HS-27A (cell line): Measurements from ENCODE around the gene NOS1AP.

Experiments used
- DNase-seq: peaks from one replicate; pipeline ENCODE4 v3.0.0-alpha.2; 2012; ENCODE audit warnings: low read depth, missing footprints

NOS1AP gene

DNA sequence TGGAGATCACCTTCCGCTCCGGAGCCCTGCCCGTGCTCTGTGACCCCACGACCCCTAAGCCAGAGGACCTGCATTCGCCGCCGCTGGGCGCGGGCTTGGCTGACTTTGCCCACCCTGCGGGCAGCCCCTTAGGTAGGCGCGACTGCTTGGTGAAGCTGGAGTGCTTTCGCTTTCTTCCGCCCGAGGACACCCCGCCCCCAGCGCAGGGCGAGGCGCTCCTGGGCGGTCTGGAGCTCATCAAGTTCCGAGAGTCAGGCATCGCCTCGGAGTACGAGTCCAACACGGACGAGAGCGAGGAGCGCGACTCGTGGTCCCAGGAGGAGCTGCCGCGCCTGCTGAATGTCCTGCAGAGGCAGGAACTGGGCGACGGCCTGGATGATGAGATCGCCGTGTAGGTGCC is 297.6 kb downstream of the NOS1AP start:
- no peak for DNase-seq

DNA sequence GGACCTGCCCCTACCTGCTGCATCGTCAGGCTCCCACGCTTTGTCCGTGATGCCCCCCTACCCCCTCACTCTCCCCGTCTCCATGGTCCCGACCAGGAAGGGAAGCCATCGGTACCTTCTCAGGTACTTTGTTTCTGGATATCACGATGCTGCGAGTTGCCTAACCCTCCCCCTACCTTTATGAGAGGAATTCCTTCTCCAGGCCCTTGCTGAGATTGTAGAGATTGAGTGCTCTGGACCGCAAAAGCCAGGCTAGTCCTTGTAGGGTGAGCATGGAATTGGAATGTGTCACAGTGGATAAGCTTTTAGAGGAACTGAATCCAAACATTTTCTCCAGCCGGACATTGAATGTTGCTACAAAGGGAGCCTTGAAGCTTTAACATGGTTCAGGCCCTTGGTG is 298.3 kb downstream of the NOS1AP start:
- DNase-seq: no peak

DNA sequence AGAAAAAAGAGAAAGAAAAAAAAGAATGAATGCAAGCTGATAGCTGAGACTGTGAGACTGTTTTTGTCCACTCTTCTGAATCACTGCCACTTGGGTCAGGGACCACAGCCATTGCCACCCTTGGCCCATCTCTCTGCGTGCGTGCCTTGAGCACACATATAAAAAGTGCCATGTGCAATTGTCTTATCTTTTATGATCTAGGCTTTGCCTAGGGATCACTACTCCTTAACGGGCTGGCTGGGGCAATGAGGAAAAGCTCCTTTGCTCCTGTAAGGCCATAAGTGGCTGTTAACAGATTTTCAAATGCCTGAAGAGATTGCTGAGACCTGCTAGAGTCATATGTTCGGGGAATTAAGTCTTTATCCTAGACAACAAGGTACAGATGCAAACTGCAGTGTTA is 299.0 kb downstream of the NOS1AP start:
- DNase-seq: no peak

DNA sequence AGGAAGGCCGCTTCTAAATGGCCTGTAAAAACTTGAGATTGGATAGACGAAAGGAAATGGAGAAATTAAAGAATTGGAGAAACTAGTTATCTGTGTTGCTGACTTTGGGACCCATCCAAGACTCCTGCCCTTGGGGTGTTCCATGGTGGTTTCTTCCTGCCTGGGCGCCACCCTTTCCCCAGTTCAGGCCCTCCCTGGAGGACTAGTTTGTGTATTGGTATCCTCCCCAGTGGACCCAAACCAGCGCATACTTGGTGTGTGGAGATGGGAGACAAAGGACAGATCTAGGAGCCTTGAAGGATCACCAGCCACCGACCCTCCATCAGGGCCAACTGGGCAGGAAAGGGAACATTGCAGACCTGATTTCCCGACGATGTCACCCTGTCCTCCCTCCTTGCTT is 300.1 kb downstream of the NOS1AP start:
- no peak for DNase-seq

DNA sequence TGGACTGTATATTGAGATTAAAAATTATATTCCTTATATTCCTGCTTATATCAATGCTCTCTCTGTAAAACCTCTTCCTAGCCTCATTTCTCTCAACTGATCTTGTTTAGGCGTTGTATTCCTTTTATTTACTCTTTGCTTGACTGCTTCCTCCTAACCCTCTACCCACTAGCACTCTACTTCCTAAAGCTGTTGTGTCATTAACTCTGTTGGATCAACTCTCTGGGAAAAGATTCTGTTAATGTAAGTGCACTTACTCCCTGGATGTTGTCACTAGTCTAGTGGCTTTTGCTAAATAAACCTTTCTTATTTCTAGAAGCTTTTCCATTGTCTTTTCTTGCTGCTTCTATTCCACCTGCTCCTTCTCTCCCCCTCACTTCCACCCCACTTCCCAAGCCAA is 300.7 kb downstream of the NOS1AP start:
- no peak for DNase-seq

DNA sequence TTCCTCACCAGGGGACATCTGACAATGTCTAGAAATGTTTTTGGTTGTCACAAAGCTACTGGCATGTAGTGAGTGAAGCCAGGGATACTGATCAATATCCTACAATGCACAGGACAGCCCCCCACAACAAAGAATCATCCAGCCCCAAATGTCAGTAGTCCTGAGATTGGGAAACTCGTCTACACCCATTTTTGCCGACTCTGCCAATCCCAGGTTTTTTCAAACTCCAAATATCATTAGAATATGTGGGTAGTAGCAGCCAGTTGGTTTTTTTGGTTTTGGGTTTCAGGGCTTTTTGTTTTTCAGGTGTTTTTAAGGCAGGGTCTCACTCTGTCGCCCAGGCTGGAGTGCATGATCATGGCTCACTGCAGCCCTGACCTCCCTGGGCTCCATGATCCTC is 301.2 kb downstream of the NOS1AP start:
- no peak for DNase-seq

DNA sequence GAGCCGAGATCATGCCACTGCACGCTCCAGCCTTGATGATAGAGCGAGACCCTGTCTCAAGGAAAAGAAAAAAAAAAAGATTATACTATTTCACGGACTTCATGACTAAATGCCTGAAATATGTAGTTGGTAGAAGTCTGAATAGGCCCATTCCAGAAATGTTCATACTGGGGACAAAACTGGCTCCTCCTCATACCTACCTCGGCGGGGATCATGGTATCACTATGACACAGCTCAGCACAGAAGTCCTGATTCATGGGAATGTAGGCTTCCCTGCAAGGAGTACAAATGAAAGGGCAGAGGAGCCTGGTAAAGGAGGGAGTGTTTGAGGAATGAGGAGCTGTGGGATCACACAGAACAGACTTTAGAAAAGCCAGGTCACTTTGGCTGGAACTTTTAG is 302.1 kb downstream of the NOS1AP start:
- no peak for DNase-seq

DNA sequence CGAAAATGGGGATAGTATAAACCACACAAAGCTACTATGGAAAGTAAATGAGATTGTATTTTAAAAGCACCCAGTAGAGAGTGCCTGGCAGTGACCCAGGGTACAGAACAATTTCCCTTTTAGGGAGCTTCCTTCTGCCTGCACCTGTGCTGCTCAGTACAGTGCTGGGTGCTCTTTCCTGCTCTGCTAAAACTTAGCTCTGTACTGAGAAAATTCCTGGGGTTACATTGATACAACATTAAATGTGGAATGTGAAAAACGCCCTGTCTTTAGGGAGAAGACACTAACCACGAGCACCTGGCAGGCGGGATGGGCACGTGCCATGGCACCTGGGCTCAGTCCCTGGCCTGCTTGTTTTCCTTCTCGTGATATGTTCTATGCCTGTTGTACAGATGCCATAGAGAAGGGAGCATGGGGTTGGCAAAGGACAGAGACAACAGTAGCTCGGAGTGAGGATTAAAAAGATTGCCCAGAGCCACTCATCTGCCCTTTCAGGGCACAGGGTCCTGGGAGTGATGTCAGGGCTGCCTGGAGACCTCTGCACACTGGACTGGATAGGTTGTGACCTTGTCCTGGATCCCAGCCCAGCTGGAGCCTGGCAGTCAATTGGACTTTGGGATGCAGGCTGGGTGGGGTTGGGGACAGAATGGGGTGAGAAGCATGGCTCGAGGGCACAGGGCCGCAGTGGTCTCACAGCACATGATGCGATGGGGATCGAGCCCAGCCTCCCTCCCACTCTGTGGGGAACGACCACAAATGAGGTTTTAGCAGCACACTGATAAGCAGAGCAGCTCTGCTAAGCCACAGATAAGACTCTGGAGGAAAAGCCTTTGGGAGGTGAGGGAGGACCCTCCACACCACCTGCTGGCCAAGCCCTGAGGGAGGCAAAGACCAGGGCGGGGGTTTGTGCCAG is 302.9 kb downstream of the NOS1AP start:
- DNase-seq: no peak

DNA sequence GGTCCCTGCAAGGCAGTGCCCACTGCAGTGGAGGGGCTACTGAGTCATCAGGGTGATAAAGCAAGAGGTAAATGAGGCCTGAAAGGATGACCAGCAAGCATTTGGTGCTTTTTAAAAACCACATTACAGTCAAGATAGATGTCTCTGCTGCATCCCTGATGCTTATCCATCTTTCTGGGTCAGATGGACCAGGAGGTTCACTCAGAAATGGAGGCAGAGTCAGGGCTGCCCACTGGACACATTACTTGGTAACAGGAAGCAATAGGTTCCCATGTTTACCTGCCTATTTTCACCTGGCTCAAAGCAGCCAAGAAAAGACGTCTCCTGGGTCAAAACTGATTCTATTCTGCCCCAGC is 303.6 kb downstream of the NOS1AP start:
- DNase-seq: no peak

DNA sequence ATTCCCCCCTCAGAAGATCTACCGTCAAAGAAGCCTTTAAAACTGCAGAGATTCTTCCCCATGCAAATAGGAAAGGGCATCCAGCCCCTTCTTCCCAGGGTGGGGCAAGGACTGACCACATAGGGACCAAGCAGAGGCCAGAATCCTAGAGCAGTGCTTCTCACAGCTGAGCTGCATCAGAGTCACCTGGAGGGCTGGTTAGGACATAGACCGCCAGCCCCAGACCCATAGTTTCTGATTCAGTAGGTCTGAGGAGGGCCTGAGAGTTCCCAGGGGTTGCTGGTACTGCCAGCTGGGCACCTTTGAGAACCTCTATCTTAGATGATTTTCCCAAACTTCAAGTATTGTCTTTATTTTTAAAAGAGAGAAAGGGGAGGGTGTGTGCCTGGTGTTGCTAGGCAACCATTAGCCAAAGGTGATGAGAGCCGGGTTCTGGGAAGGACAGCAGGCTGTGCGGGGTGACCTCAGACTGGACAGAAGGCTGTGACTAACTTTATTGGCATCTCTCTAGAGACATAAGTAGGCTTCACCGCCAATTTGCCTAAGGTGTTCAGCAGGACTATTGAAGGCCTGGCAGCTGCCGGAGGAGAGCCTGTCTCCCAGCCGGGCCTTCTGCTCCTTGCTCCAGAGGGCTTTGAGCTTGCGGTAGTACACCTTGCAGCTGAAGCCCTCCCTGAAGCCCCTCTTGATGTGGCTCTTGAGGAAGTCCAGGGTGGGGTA is 304.2 kb downstream of the NOS1AP start:
- DNase-seq: no peak

DNA sequence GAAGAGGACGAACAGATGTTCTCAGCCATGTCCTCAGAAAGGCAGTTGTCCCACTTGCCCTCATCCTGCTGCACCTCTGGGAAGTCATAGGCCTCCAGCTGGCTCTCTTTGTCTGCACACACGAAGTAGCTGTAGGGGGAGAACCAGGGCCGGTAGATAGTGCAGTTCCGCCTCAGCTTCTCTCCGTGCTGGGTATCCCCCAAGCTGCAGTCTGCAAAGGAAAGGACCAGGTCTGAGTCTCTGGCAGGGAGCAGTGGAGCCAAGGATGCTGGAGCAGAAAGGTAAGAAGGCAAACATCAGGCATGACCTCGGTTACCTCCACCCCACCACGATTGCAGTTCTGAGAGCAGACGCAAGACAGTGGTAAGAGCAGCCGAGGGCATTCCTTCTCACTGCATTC is 304.9 kb downstream of the NOS1AP start:
- no peak for DNase-seq

DNA sequence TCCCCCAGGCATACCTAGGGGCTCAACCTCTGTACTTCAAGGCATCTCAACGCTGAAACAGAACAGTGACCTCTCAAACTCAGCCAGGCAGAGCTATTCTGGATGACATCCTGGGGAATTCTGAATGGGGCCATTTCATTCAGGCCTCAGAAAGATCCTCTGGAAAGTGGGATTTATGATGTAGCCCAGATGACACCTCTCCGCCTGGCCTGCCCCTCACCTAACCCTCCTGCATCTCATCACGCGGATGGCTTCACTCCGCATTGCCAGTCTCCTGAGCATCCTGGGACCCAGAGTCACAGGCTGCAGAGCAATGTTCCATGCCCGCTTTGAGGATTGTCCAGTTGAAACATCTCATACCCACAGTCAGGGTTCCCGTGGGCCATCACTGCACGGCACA is 306.0 kb downstream of the NOS1AP start:
- no peak for DNase-seq

DNA sequence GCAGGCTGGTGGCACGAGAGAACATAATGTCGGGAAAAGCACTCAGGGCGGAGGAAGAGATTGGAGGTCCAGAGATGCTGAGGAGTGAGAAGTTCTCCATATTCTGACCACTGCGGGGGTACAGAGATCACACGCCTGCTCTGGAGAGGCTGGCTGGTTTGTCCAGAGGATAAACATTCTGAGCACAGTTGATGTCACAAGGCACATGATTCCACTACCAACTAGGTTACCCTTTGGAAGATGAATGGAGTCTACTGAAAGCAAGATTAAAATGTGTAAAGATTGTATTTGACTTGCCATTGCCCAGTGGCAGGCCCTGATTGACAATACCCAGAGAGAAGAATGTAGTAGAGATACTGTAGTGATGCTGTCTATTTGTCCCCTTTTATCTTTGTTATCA is 307.2 kb downstream of the NOS1AP start, which contains the start of gene SPATA46:
SPATA46 (minus strand) TSS at position 164 of the 400 bp plus-strand sequence; CDS start at position 100, 64 bp downstream.
- no peak for DNase-seq

DNA sequence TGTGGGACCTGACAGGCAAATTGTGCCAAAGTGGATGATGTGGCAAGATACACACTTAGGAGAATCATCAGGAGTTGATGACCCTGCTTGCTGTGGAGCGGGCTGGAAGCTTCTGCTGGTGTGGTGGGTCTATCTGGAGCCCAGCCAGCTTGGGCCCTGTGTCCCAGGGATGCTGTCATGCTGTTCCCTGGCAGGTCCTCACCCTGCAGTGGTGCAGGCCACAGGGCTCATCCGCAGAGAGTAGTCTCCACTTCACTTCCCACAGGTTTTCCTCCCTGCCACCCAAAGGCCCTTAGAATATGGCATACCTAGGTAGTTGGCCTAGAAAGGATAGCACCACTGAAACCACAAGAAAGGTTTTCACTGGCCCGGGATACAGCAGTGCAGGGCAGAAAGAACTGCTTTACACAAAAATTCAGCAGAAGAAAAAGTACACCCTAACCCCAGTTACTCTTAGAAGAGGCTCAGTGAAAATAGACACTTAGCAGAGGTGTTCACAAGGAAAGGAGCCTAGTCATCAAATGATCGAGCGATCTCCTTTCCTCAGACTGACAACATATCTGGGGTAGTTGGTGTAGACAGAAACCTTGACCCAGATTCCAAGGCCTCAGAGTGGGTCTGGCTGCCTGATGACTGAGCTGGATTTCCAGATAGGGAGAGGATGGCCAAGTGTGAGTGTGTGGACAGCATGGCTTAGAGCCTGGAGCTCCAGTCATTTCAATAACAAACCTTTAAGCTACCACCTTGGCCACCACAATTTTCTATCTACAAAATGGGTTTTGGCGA is 310.8 kb downstream of the NOS1AP start:
- DNase-seq: no peak

DNA sequence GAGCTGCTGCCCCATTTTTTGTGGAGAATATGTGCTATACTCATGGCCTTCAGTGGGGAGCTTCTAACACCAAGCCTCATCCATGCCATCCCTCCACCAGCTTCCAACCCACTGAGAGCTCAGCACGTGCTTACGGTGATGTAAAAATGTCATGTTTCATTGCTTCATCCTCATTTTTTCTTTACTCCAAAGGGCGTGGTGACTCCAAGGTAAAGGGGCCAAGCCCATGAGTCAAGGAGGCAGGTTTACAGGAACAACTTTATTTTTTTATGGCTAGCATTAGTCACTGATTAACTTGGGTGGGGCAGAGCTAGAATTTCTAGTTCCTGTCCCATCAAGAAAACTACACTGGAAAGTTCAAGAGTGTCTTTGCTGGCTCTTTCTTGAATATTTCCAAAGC is 311.9 kb downstream of the NOS1AP start, which contains the start of gene C1orf226:
C1orf226 (plus strand) TSS at position 346 of the 400 bp plus-strand sequence. CDS start 174 bp downstream, outside the sequence.
- no peak for DNase-seq

DNA sequence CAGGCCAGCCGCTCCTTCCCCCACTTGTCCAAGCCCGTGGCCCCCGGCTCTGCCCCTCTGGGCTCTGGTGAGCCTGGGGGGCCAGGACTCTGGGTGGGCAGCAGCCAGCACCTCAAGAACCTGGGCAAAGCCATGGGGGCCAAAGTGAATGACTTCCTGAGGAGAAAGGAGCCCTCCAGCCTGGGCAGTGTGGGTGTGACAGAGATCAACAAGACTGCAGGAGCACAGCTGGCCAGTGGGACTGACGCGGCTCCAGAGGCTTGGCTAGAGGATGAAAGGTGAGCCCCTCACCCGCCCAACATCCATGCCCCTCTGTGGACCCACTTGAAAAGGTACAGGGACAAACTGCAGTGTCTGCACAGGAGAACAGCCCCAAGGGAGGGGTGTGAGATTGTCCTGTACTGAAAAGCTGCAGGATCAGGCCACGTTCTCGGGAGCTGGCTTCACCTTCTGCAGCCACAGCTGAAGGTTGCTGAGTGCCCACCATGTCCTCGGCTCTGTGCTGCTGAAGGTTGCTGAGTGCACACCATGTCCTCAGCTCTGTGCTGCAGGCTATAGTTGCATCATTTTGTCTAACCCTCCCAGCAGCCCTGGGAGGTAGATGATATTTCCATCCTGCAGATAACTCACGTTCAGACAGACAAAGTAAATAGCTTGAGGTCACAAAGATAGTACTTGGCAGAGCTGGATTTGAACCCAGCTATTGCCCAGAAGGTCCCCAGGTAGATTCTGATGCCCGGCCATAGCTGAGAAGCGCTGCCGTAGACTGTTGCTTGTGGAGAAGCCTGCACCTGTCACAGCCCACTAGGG is 312.7 kb downstream of the NOS1AP start:
- no peak for DNase-seq

DNA sequence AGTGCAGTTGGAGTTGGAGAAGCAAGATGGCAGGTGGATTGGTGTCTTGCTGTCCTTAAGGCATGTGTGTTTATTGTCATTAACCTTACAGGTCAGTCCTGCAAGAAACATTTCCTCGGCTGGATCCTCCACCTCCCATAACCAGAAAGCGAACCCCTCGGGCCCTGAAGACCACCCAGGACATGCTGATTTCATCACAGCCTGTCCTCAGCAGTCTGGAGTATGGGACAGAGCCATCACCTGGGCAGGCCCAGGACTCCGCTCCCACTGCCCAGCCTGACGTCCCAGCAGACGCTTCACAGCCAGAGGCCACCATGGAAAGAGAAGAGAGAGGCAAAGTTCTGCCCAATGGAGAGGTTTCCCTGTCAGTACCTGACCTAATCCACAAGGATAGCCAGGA is 313.6 kb downstream of the NOS1AP start:
- DNase-seq: no peak

DNA sequence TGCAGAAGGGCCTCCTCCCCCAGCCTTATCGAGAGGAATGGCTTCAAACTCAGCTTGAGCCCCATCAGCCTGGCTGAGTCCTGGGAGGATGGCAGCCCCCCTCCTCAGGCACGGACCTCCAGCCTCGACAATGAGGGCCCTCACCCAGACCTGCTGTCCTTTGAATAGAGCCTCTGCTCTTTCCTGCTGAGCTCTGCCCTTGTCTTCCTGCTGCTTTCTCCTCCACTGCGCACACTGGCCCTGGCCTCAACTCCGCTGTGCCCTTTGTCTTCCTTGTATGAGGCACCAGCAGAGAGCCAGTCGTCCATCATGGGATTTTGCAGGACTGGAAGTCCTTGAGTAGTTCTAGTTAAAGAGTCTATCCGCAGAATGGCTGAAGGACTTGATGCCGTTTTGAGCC is 314.0 kb downstream of the NOS1AP start:
- DNase-seq: no peak

DNA sequence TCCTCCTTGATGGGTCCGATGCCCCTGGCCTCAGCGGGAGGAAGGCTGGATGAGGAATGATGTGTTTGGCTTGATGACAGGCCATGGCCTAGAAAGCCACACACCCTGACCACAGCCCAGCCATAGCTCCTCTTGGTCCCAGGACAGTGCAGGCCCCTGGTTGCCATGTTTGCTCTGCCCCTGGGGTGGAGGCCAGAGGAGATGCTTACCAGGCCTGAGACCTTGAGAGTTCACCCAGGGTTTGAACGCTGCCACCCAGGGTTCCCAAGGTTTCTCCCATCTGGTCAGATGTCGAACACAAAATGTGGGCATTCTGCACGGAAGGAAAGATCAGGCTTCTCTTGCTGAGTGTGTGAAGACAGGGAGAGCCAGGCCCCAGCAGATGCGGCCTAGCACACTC is 314.6 kb downstream of the NOS1AP start:
- DNase-seq: no peak

DNA sequence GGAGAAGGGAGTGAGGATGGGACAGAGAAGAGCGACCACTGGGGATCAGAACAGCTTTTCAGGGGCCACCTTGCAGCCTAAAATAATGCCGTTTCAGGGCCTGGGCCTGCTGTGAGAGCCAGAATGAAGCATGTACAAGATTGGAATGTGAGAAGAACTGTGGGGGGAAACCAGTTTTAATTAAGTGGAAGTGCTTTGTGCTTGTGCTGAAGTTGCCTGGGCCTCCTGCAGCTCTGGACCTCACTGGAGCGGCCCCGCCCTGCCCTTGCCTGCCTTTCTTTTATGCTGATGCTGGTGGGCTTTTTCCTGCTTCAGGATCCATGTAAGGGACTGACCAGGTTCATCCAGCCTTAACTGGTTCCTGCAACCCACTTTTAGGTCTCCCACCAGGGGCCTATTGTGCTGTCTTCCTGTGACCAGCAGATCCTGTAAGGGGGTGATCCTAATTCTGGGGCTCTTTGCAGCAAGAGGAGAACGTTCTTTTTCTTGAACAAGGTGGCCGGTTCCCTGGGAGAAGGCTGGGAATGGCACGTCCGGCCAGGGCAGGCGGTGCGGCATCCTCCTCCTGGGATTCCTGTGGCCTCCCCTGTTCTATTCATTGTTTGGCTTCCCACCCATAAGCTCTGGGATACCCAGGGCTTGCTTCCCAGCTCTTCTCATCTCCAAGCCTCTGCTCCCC is 315.2 kb downstream of the NOS1AP start:
- DNase-seq: no peak

DNA sequence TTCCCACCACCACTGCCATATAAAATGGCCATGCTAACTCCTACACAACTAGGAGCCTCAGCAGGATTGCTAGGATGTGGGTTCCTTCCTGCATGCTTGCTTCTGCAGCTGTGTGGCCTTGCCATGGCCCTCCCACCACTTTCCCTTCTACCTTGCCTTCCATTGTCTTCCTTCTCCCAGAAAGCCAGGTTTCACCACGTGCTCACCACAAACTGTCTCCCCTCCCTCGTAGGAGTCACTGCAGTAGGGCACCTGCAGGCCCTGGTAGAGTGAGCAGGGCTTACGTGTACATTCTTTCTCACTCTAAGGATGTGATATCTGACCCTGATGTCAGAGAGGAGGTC is 315.8 kb downstream of the NOS1AP start:
- DNase-seq: no peak
